Fibroblast of peridontal ligament (primary cell): ENCODE measurements around the gene OSBPL2.

Experiments used
- DNase-seq: peaks from one replicate; pipeline ENCODE4 v3.0.0-alpha.2; 2010; ENCODE audit errors: extremely low read depth

The OSBPL2 gene

DNA sequence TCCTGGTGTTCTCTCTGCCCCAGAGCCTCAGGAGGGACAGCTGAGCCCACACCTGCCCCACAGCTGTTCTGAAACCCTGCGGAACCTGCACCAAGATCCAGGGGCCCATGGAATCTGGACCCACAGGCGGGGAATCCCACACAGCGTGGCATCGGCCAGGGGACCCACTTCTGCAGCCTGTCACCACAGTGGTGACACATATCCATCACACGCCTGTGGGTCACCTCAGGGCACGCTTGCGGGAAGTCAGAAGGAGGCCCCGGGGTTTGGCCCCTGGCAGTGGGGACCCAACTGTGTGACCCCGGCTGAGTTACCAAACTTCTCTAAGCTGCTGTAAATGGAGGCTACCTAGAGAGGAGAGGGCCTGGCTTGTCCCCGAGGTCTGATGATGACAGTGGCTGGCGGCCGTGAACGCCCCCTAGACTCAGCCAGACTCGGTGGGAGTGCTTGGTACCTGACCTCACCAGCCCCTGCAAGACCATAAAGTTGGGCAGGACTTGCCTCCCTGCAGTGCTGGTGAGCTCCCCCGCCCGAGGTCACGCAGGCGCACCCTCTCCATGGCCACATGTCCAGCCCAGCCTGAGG, 16.0 kb upstream of the OSBPL2 start:
- DNase-seq = no peak

DNA sequence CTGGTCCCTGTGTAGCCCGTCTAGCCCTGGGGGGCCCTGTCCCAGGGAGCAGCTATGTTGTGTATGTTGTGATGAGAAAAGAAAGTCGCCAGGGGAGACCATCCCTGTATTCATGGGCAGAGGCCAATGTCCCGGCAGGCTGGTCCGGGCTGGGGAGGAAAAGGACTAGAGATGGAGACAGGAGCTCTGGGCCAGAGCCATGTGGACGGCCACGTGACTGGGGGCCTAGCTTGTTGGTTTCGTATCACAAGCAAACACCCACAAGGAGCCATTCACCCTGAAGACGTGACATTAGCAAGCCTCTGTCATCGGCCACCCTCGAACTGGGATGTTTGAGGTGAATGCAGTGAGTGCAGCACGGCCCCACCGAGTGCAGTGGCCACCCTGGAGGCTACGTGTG, 15.3 kb upstream of the OSBPL2 start:
- no peak for DNase-seq

GRCh38 chr20:62223571-62223970, 14.8 kb upstream of the OSBPL2 start:
- DNase-seq = no peak

DNA sequence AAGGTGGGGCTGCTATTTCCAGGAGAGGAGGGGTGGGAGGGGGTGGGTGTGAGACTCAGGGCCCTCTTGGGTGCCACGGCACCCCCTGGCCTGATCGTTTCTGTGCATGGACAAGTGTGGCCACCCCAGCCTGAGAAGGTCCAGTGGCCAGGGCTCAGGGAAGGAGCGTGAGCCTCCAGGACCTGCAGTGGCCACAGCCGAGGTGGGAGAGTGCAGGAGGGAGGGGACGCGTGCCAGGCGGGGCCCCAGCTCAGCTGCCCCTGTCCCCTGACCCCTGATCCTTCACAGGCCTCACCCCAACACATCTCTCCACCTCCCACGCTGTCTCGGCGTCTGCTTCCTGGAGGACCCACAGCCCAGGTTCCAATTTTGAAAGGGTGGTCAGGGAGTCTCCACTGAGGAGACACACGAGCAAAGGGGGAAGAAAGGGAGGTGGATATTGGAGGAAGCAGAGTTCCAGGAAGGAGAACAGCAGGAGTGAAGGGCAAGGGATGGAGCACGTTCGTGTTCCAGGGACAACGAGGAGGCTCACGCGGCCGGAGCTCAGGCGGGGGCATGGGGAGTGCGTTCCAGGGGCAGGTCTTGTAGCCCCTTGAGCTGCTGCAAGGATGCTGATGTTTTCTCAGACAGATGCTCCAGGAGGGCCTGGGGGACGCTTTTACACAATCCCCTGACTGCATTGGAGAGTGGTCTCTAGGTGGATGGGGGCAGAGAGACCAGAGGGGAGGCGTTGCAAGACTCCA, 14.0 kb upstream of the OSBPL2 start:
- DNase-seq = no peak

DNA sequence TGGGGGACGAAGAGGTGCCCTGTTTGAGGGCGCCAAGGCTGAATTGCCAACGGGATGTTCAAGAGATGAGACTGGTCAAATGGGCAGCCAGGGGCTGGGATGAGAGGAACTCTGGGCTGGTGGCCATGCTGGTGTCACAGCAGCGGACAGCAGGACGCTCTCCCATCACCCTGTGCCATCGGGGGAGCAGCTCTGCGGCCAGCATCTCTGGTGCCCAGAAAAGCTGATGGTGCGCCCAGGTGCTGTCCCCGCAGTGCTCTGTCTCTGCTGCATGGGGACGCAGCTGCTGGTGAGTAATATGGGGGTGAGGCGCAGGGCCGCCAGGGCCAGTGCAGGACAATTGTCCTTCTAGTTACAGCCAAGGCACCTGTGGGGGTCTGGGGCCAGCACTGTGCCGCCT, 13.3 kb upstream of the OSBPL2 start:
- DNase-seq = no peak

- no peak for DNase-seq
Measured at GRCh38 chr20:62225820-62226635, 12.3 kb upstream of the OSBPL2 start.

- no peak for DNase-seq
Measured at GRCh38 chr20:62226707-62227590, 11.4 kb upstream of the OSBPL2 start.

- no peak for DNase-seq
Measured at GRCh38 chr20:62227591-62227976, 10.7 kb upstream of the OSBPL2 start.

GRCh38 chr20:62227977-62228958, 10.1 kb upstream of the OSBPL2 start:
- no peak for DNase-seq

- DNase-seq = no peak
Measured at GRCh38 chr20:62228982-62229545, 9.3 kb upstream of the OSBPL2 start.

DNA sequence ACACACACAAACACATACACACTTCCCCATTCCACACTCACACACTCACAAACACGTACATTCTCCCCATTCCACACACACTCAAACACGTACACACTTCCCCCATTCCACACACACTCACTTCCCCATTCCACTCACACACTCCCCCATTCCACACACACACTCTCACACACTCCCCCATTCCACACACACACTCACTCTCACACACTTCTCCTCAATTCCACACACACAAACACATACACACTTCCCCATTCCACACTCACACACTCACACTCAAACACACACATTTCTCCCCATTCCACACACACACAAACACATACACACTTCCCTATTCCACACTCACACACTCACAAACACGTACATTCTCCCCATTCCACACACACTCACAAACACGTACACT, 8.7 kb upstream of the OSBPL2 start:
- no peak for DNase-seq

- no peak for DNase-seq
Measured at GRCh38 chr20:62230276-62230675, 8.0 kb upstream of the OSBPL2 start.

DNA sequence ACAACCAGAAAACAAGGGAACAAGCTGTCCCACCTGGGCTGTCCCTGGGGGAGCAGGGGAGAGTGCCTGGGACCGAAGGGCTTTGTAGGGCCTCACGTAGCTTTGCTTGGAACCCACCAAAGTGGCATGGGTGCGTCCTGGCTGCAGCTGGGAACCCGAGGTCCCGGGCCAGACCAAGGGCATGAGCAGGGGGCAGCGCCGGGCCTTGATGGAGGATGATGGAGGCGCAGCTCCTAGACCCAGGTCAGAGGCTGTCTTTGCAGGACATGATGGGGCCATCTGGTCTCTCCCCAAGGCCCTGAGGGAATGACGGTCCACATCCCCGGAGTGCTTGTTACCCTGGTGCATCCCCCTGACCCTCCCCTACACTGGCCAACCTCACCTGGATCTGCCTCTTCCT, 7.6 kb upstream of the OSBPL2 start:
- DNase-seq = no peak

GRCh38 chr20:62231292-62231691, 7.0 kb upstream of the OSBPL2 start:
- no peak for DNase-seq

GRCh38 chr20:62232194-62232593, 6.1 kb upstream of the OSBPL2 start:
- no peak for DNase-seq

GRCh38 chr20:62232770-62233645, 5.3 kb upstream of the OSBPL2 start:
- DNase-seq = no peak

DNA sequence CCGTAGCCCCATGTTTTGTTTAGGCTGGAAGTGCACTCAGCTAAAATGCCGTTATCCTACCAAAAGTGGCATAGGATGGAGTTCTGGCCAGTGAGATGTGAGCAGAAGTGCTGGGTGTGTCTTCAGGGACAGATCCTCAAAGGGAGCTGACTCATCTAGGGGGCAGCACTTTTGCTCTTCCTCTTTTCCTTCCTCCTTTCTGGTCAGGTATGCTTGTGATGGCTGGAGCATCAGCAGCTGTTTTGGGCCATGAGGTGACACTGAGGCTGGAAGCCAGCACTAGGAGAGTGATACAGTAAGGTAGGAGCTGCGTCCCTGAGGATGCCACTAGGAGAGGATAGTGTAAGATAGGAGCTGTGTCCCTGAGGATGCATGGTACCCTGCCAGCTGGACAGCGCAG, 4.6 kb upstream of the OSBPL2 start:
- no peak for DNase-seq

GRCh38 chr20:62234339-62234738, 4.0 kb upstream of the OSBPL2 start:
- no peak for DNase-seq

- DNase-seq = no peak
Measured at GRCh38 chr20:62235001-62235776, 3.1 kb upstream of the OSBPL2 start.
